GM12892 (cell line): ENCODE data around the gene NUP93.
"Not testable (repeated sequence)": the region's sequence is repeated elsewhere in the genome, so short reads cannot be mapped to it uniquely, and the experiment has no call there.

Experiments
- DNase-seq: peaks from one replicate; pipeline ENCODE4 v3.0.0; 2011; ENCODE audit not compliant: insufficient read length
- FAIRE-seq: peaks from 2 replicates; lab custom pipeline; 2011; peaks lifted over from hg19 to GRCh38; lab: Jason Lieb, UNC
- POLR2A ChIP-seq: IDR thresholded peaks from 2 replicates; pipeline ENCODE4 v1.6.1; 2011; ENCODE audit warnings: low read depth, low read length, control low read depth
- POLR2AphosphoS5 ChIP-seq: IDR thresholded peaks from 2 replicates; pipeline ENCODE4 v1.6.1; 2011; ENCODE audit warnings: low read depth, low read length, control low read depth
- TAF1 ChIP-seq: IDR thresholded peaks from 2 replicates; pipeline ENCODE4 v1.6.1; 2011; ENCODE audit warnings: low read depth, mild to moderate bottlenecking, control low read depth, low read length, borderline replicate concordance

NUP93 gene

DNA sequence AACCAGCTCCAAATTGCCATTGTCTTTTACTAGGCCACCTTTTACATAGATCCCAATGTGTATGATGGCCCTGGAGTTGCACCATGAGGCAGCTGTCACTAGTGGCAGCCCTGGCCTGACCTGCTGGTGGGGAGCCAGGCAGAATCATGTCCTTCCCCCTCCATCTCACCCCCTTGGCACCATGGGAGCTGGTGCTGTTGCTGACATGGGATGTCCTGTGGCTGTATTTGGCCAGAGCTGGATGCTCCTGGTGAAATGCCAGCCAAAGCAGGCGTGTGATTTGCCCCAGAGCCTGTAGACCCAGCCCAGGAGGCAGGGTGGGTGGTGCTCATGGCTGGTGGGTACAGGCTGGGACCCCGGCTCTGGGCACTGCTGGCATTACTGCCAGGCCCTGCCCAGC, 153.7 kb downstream of the NUP93 start:
- no peak for FAIRE-seq
- DNase-seq, result no peak
- TF ChIP-seq POLR2AphosphoS5, result no peak
- TF ChIP-seq TAF1, result no peak
- no peak for TF ChIP-seq POLR2A

- FAIRE-seq (no peak), DNase-seq (no peak)
- TF ChIP-seq POLR2A, result no peak
- no peak for TF ChIP-seq POLR2AphosphoS5
- TF ChIP-seq TAF1, result no peak
These were observed 154.2 kb downstream of the NUP93 start for GRCh38 chr16:56884026-56884582.

DNA sequence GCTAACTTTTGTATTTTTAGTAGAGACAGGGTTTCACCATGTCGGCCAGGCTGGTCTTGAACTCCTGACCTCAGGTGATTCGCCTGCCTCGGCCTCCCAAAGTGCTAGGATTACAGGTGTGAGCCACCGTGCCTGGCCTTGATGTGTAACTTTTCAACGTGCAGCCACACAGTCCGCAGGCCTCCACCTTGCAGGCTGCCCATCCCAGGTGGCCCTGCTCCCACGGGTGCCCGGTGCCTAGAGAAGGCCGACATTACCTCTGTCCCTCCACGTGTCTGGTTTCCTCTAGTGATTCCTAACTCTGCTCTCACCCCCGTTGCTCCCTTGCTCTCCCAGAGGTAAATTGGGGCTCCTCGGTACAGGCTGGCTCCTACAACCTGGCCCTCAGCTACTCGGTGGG, 155.0 kb downstream of the NUP93 start:
- not testable (repeated sequence) for DNase-seq, FAIRE-seq

- FAIRE-seq (no peak), DNase-seq (no peak)
- no peak for TF ChIP-seq POLR2A
- no peak for TF ChIP-seq TAF1
These were observed 155.7 kb downstream of the NUP93 start for GRCh38 chr16:56885446-56886162.

- FAIRE-seq (no peak), DNase-seq (no peak)
- no peak for TF ChIP-seq POLR2A
- TF ChIP-seq POLR2AphosphoS5, result no peak
- no peak for TF ChIP-seq TAF1
These were observed 156.4 kb downstream of the NUP93 start for GRCh38 chr16:56886296-56886695.

DNA sequence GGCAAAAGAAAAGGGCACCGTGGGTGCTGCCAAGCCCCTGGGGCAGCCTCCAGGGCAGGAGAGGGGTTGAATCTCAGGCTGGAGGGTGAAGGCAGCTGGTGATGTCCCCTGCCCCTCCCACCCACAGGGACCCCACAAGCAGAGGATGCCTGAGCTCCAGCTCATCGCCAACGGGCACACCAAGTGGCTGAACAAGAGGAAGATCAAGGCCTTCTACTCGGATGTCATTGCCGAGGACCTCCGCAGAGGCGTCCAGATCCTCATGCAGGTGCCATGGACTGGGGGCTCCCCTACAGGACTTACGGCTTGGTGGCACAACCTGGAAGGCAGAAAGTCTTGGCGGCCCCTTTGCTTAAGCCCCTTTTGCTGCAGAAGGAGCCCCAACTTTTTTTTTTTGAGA, 156.9 kb downstream of the NUP93 start:
- no peak for TF ChIP-seq POLR2A
- no peak for TF ChIP-seq TAF1
- TF ChIP-seq POLR2AphosphoS5, result no peak
- DNase-seq (no peak), FAIRE-seq (no peak)

DNA sequence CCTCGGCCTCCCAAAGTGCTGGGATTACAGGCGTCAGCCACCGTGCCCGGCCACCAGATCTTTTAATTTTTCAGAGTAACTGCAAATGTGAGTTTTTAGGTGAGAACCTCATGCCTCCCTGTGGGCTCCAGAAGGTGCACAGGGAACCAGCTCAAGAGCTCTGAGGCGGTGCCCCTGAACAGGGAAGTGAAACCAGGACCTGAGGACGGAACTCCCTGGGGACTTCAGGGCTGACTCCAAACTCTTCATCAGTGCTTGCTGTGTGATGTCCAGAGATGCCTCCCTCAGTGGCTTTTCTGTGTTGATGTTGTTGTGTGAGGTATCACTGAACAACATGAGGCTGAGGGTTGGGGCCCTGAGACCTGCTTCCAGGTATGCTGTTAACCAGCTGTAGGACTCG, 158.9 kb downstream of the NUP93 start:
- DNase-seq (peak; percentile 66), FAIRE-seq (peak; percentile 77)
- TF ChIP-seq POLR2AphosphoS5 (no peak), TAF1 (no peak), POLR2A (no peak)

- no peak for FAIRE-seq
- no peak for TF ChIP-seq POLR2AphosphoS5
- no peak for TF ChIP-seq TAF1
- no peak for TF ChIP-seq POLR2A
- no peak for DNase-seq
These were observed 159.3 kb downstream of the NUP93 start for GRCh38 chr16:56889206-56889605.

- no peak for FAIRE-seq
- TF ChIP-seq POLR2AphosphoS5 (no peak), TAF1 (no peak), POLR2A (no peak)
These were observed 161.8 kb downstream of the NUP93 start for GRCh38 chr16:56891685-56892084.

GRCh38 chr16:56892705-56893104, 162.8 kb downstream of the NUP93 start:
- FAIRE-seq (no peak), DNase-seq (no peak)
- no peak for TF ChIP-seq POLR2A
- no peak for TF ChIP-seq POLR2AphosphoS5
- no peak for TF ChIP-seq TAF1

More at GRCh38 chr16:56891685-56892084, 161.8 kb downstream of the NUP93 start:
- DNase-seq, result no peak

GRCh38 chr16:56894331-56894917, 164.5 kb downstream of the NUP93 start:
- no peak for DNase-seq
- no peak for TF ChIP-seq POLR2A
- no peak for TF ChIP-seq POLR2AphosphoS5
- no peak for TF ChIP-seq TAF1
- FAIRE-seq, result no peak

DNA sequence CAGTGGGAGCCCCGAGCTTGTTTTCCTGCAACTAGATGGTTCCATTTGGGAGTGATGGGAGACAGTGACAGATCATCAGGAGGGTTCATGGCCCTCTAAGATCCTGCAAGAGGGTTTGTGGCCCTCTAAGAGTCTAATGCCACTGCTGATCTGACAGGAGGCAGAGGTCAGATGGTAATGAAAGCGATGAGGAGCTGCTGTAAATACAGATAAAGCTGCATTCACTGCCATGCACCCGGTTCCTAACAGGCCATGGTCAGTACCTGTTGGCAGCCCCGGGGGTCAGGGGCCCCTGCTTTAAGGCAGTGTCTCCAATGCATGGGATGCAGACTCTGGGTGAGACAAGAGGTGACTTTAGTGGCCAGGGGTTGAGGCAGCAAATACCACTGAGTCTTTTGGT, 165.9 kb downstream of the NUP93 start:
- no peak for DNase-seq
- TF ChIP-seq POLR2AphosphoS5 (no peak), TAF1 (no peak), POLR2A (no peak)
- no peak for FAIRE-seq

GRCh38 chr16:56896244-56896643, 166.3 kb downstream of the NUP93 start:
- TF ChIP-seq TAF1 (no peak), POLR2AphosphoS5 (no peak)
- DNase-seq (no peak), FAIRE-seq (no peak)
